GM10248 (cell line): ENCODE results near the gene S1PR3.

Experiments
- CTCF ChIA-PET: fragments of 300-600 bp; sonication (Branson Sonifier 250); formaldehyde crosslinking; extraction: SDS; loops from one replicate; lab custom pipeline; 2021; ENCODE audit warnings: antibody characterized with exemption; lab: Yijun Ruan, JAX
- POLR2A ChIA-PET: fragments of 350-650 bp; sonication (Branson Sonifier 250); formaldehyde crosslinking; extraction: SDS; loops from one replicate; lab custom pipeline; 2020; ENCODE audit warnings: antibody characterized with exemption; lab: Yijun Ruan, JAX
- DNase-seq: peaks from one replicate; pipeline ENCODE4 v3.0.0; 2012; ENCODE audit errors: extremely low spot score
- TF ChIP-seq, protein P1 (sequence below): IDR thresholded peaks from 2 replicates; pipeline ENCODE4 v1.5.1; 2012; ENCODE audit warnings: mild to moderate bottlenecking, low read depth; ENCODE audit errors: extremely low read depth, missing control alignments, control extremely low read depth

The S1PR3 gene

DNA sequence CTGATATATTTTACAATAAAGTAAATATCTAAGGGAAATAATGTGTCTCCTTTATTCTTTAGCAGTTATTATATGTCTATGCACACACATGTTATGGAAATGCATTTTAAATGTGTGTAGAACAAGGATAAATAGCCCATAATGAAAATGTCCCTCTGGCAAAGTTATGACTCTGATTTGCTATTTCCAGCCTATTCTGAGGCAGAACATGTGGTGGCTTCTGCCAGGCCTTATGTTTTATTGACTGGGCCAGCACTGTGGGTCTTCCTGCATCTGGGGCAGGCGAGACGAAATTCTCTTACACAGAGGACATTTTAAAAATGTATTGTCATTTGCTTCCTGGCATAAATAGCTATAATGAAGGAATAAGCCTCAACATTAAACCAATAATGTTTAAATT, 52.8 kb downstream of the S1PR3 start:
- ChIA-PET POLR2A (no interaction called here), CTCF (interaction anchor here (1.1 to 1.3 kb wide), 2 partner anchors 12 to 13 kb away, joined by 3 read pairs; no protein-coding TSS in a partner anchor)
- TF ChIP-seq, protein P1, sequence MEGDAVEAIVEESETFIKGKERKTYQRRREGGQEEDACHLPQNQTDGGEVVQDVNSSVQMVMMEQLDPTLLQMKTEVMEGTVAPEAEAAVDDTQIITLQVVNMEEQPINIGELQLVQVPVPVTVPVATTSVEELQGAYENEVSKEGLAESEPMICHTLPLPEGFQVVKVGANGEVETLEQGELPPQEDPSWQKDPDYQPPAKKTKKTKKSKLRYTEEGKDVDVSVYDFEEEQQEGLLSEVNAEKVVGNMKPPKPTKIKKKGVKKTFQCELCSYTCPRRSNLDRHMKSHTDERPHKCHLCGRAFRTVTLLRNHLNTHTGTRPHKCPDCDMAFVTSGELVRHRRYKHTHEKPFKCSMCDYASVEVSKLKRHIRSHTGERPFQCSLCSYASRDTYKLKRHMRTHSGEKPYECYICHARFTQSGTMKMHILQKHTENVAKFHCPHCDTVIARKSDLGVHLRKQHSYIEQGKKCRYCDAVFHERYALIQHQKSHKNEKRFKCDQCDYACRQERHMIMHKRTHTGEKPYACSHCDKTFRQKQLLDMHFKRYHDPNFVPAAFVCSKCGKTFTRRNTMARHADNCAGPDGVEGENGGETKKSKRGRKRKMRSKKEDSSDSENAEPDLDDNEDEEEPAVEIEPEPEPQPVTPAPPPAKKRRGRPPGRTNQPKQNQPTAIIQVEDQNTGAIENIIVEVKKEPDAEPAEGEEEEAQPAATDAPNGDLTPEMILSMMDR: no peak
- no peak for DNase-seq

DNA sequence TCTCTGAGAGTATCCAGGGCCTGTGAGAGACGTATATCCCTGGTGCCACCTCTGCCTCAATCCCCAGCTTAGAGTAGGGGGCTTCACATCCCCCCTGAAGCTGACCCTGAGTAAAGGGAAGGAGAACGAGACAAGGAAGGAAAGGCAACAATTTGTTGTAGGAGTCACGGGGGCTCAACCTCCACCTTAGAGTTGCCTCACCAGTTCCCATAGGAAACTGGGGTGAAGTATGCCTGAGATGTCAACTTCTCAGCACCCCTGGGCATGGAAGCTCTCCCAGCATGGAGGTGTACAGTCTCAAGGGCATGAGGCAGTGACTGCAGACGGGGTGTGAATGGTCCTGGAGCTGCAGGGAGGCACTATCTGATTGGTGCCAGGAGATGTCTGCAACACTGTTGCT, 53.6 kb downstream of the S1PR3 start:
- POLR2A ChIA-PET: no interaction called here
- TF ChIP-seq, protein P1: no peak
- DNase-seq: no peak
- CTCF ChIA-PET: interaction anchor here (1.1 kb wide), 1 partner anchor 12 kb away, joined by 3 read pairs; no protein-coding TSS in a partner anchor

DNA sequence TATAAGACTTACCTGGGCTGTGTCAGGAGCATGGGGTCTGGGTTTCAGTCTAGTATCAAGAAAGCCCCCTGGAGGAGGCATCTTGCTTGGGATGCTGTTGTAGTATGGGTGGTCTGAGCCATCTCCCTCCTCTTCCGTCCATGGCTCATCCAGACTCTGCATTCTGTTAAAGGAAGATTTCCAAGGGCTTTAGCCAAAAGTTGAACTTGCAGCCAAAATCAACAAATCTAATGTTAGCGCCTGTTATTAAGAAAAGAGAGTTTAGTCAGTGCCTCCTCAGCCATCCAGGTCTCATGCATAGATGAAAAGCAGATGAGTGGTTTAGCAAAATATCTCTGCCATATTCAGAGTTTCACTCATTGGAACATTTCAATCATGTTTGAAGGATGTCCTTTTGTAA, 55.6 kb downstream of the S1PR3 start:
- DNase-seq: no peak
- ChIA-PET POLR2A (no interaction called here), CTCF (no interaction called here)
- TF ChIP-seq, protein P1: no peak

DNA sequence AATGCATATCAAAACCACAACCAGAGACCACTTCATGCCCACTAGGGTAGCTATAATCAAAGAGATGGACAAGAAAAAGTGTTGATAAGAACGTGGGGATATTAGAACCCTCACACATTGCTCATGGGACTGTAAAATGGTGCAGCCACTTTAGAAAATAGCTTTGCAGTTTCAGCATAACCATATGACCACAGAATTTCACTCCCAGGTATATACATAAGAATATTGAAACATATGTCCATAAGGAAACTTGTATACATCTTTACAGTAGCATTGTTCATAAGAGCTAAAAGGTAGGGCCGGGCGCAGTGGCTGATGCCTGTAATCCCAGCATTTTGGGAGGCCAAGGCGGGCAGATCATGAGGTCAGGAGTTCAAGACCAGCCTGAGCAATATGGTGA, 56.4 kb downstream of the S1PR3 start:
- POLR2A ChIA-PET: no interaction called here
- TF ChIP-seq, protein P1: no peak
- DNase-seq: no peak
- CTCF ChIA-PET: no interaction called here

DNA sequence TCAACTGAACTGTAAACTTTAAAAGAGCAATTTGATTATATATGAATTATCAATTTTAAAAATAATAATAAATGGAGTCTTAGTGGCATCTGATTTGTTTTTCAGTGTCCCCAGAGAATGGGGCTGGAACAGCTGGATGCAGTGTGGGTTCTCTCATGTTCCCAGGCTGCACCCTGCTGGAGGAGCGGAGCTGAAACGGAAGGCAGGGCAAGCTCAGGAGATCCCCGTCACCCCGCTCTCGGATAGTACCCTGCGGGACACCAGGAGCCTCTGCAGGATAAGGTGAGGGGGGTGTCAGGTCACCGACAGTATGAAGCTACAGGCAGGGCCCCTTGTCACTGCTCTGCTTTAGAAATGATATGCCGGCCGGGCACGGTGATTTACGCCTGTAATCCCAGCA, 57.3 kb downstream of the S1PR3 start:
- DNase-seq: no peak
- POLR2A ChIA-PET: no interaction called here
- CTCF ChIA-PET: no interaction called here
- TF ChIP-seq, protein P1: no peak

DNA sequence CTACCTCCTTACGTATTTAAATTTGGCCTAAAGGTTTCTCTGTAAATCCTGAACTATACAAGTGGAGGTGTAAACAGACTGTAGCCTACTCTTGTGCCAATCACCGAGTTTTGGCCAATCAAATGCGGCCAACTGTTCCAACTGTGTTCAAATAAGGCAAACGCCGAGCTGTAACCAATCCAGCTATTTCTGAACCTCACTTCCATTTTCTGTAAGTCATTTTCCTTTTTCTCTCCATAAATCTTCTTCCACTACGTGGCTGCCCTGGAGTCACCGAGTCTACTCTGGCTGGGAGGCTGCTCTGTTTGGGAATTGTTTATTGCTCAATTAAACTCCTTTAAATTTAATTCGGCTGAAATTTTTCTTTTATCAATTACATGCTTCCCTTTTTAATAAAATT, 58.4 kb downstream of the S1PR3 start:
- CTCF ChIA-PET: no interaction called here
- no peak for DNase-seq
- POLR2A ChIA-PET: no interaction called here
- TF ChIP-seq, protein P1: no peak

DNA sequence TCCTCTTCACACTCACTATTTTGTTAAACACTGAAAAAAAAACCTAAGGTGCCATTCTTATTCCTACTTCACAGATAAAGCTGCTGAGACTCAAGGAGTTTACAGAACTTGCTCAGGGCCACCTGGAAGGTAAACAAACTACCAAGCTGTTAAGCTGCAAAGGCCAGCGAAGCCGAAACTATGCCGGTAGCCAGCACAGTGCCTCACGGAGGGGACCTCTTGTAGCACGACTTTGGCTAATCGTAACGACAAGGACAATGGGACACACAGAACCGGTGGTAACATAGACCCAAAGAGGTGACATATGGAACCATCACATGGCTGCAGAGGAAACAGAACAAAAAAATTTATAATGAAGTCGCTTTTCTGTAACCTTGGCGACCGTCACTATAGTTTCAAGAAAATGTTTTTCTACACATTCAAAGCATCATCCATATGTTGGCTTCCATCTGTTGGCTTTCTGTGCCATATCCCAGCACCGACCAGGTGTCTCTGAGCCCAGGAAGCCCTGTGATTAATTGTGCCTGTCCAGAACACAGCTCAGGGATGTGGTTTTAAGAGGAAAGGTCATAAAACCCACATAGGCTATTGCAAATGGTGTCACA, 60.3 kb downstream of the S1PR3 start:
- CTCF ChIA-PET: interaction anchor here (0.7 kb wide), 1 partner anchor 13 kb away, joined by 4 read pairs; no protein-coding TSS in a partner anchor
- POLR2A ChIA-PET: no interaction called here
- TF ChIP-seq, protein P1: no peak
- no peak for DNase-seq
